CD4-positive, alpha-beta T cell treated with Interleukin-15 for 4 hours (primary cell): Measurements from ENCODE around the gene CCDC91.

Experiments
- DNase-seq: peaks from one replicate; pipeline ENCODE4 v3.0.0-alpha.2; 2020; ENCODE audit warnings: low spot score

The CCDC91 gene

GRCh38 chr12:28536088-28536487 is 345.8 kb downstream of the CCDC91 start:
- no peak for DNase-seq

DNA sequence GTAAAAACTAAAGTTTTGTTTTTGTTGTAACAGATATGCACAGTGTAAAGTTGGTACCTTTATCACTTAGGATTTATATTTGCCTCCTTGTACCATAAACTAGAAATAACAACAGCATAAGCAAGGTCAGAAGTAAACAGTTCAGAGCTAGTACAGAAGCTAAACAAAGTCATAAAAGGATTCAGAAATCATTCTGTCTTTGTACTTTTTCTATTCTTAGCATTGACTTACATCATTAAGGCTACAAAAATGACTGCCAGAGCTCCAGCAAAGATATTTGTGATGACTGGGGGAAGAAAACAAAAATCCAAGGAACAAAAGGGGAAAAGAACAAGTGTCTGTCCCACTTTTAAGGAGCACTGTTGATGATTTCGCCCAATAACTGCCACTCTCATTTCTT is 347.2 kb downstream of the CCDC91 start:
- no peak for DNase-seq

GRCh38 chr12:28539691-28540323 is 349.6 kb downstream of the CCDC91 start:
- DNase-seq: no peak

DNA sequence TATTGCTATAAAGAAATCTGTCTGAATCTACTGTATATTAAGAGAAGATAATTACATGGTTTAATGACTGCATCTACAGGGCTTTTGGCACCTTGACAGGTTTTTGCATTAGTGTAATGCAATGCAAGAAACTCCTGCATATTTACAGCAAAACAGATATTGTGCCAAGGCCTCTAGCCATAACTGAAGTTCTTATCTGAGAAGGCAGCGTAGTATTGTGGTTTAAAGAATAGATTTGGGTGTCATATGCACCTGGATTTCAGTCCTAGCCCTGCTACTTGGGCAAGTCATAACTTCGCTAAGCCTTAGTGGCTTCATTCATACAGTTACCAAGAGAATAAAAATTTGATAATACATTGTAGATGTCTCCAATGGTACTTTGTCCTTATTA is 350.1 kb downstream of the CCDC91 start:
- no peak for DNase-seq

DNA sequence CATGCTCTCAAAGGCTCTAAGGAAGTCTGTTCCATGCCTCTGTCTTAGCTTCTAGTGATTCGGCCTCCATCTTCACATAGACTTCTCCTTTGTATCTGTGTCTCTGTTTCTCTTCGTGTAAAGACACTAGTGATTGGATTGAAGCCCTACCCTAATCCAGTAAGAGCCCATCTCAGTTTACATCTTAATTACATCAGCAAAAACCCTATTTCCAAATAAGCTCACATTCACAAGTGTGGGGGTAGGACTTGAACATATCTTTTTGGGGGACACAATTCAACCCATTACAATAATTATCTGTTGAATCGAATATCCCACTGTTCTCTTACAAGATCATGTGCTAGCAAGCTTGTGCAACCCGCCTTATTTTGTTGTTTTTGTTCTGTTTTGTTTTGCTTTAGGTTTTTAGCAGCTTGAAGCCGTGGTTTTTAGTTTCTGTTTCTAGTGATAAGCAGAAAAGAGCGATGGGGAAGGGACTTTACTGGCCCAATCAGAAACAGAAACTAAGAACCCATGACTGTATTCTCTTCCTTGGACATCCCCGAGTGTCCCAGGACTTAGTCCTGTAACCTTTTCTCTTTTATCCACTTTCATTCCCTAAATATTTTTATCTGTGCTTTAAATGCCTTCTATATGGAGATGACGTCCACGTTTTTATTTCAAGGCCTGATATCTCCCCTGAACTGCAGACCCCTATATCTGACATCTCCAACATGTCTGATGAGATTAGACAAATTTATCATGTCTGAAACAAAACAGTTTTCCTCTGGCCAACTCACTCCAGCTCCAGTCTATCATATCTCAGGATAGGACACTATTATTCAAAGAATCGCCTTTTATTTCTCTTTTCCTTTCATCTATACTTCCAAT is 353.0 kb downstream of the CCDC91 start:
- peak; percentile 12 for DNase-seq

- DNase-seq: no peak
Measured at GRCh38 chr12:28550757-28551704, 360.8 kb downstream of the CCDC91 start.

DNA sequence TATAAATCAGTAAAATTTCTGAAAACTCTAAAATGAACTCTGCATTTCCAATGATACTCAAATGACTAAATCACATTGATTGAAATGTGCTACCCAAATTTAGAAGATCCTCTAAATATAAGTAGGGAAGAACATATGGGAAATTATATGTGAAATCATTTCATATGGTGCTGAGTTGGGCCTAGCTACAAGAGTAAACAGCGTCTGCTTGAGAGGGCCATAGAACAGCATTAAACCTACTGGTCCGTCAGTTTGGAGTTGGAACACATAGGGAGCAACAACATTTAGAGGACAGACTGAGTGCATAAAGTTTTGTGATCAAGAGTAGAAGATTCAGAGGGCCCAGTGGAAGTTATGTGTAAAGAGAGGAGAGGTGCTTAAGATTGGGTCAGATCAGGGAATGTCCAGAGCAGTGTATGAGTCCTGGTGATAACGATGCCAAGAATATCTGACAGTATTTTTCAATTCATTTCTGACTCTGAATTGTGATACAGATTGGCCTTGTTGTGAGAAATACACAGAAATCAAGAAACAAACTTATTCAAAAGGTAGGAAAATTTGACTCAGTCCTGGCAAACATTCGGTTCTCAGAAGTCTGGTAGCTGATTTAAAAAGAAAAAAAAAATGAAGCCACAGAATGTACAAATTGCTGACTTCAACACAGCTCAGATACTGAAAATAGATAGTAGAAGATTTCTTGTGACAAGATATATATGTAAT is 362.2 kb downstream of the CCDC91 start:
- no peak for DNase-seq

GRCh38 chr12:28555748-28556147 is 365.5 kb downstream of the CCDC91 start:
- no peak for DNase-seq

- DNase-seq: no peak
Measured at GRCh38 chr12:28558250-28558649, 368.0 kb downstream of the CCDC91 start.

- no peak for DNase-seq
Measured at GRCh38 chr12:28563286-28563685, 373.0 kb downstream of the CCDC91 start.

- DNase-seq: no peak
Measured at GRCh38 chr12:28563936-28564335, 373.7 kb downstream of the CCDC91 start.

DNA sequence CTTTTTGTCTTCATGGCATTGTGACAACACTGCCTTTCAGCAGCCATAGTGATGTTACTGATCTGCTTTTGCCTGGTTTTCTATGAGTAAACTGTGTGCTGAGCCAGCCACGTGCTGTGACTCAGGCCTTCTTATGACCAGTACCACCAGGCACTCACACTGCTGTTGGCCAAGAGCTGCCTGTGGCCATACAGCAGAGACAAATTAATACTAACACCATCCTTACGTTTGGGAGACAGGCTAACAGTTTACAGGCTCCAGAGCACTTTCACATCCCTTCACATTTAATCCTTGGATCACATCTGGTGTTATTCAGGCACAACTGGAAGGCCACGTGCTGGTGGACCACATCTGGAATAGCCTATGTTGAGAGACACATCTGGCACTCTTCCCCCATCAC is 377.9 kb downstream of the CCDC91 start:
- DNase-seq: no peak

- no peak for DNase-seq
Measured at GRCh38 chr12:28568704-28569103, 378.4 kb downstream of the CCDC91 start.

GRCh38 chr12:28569698-28570411 is 379.6 kb downstream of the CCDC91 start:
- no peak for DNase-seq

GRCh38 chr12:28570811-28571210 is 380.6 kb downstream of the CCDC91 start:
- no peak for DNase-seq

GRCh38 chr12:28574746-28575592 is 384.7 kb downstream of the CCDC91 start:
- no peak for DNase-seq

- DNase-seq: no peak
Measured at GRCh38 chr12:28575593-28576205, 385.4 kb downstream of the CCDC91 start.

- DNase-seq: no peak
Measured at GRCh38 chr12:28578361-28578760, 388.1 kb downstream of the CCDC91 start.

DNA sequence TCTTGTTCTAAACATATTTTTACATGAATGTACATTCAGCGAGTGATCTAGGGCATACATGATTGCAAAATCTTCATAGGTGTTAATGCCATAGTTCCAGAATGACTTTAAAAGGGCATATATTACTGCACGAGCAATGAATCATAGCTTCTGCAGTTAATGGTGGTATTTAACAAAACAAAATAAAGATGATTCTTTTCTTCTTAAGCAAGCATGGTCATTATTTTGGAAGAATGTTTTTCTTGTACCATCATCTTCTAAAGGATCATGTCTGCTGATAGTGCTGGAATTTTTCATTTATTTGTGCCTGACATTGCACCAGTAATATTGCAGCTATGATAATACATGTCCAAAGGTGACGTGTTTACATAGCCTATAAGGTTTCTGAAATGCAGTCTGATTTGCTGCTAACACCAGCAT is 388.6 kb downstream of the CCDC91 start:
- DNase-seq: no peak
